GM19023 (cell line): Measurements from ENCODE around the gene TLX1.
"Not testable (repeated sequence)": the region's sequence is repeated elsewhere in the genome, so short reads cannot be mapped to it uniquely, and the experiment has no call there.

Source experiments
- ATAC-seq: cut with Tn5 transposase; IDR thresholded peaks from one replicate; pipeline ENCODE4 v1.9.1; 2021; ENCODE audit warnings: mild to moderate bottlenecking, moderate library complexity; ENCODE audit not compliant: unreplicated experiment

Gene TLX1

GRCh38 chr10:101146392-101147251, 15.5 kb downstream of the TLX1 start:
- ATAC-seq: no peak

GRCh38 chr10:101151395-101151794, 20.3 kb downstream of the TLX1 start:
- ATAC-seq: no peak

DNA sequence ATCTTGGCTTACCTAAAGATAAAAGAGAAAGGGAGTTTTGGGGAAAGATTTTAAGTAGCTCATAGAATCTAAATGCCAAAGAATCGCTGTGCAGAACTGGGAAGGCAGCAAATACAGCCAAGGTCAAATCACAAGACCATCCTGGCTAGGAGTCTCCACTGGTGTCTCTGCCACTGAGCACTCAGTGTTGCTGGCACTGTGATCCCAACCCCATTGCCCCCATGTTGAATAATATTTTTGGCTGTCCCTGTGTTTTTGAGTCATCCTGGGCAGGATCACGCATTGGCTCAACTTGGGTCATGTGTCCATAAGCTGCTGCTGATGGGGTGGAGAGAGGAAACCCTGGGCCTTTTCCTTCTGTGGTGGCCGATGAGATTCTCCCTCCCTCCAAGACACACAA, 21.2 kb downstream of the TLX1 start:
- ATAC-seq: no peak

GRCh38 chr10:101154506-101154905, 23.4 kb downstream of the TLX1 start:
- ATAC-seq: not testable (repeated sequence)

DNA sequence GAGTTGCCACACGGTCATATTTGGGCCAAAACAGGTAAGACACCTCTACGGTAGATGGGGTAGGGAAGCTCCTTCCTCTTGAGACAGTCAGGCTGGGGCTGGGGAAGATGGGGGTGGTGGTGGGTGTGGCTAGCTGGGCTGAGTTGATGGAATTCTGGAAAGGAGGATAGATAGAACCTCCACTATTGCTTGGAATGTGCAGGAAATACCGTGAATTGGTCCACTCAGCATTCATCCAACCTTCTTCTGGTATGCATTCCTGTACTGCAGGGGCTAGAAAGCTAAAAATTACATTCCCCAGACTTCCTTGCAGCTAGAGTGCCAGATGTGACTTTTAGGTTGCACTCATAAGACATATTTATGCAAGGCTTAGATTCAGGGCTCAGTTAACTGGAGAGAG, 24.8 kb downstream of the TLX1 start:
- no peak for ATAC-seq

- no peak for ATAC-seq
These were observed 26.8 kb downstream of the TLX1 start for GRCh38 chr10:101157756-101158458.

DNA sequence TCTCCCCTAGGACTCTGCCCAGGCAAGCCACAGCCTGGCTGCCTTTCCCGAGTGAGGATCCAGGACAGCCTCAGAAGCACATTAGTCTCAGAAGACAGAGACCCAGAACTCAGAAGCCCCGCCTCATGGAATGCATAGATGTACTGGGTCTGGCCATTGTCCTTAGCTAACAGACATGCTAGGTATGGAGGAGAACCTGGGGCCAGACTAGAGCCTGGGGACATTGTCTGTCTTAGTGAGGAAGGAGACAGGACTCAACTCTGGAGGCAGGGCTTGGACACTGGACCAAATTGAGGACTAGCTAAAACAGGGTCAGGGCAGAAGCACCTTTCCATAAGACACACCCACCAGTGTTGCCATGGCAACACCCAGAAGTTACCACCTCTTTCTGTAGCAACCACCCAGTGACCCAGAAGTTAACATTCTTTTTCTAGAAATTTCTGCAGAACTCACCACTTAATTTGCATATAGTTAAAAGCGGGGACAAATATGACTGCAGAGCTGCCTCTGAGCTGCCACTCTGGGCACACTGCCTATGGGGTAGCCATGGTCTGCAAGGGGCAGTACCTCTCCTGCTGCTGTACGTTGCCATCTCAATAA, 27.5 kb downstream of the TLX1 start:
- no peak for ATAC-seq

GRCh38 chr10:101161494-101162299, 30.6 kb downstream of the TLX1 start:
- no peak for ATAC-seq

GRCh38 chr10:101162677-101163076, 31.6 kb downstream of the TLX1 start:
- ATAC-seq: no peak

DNA sequence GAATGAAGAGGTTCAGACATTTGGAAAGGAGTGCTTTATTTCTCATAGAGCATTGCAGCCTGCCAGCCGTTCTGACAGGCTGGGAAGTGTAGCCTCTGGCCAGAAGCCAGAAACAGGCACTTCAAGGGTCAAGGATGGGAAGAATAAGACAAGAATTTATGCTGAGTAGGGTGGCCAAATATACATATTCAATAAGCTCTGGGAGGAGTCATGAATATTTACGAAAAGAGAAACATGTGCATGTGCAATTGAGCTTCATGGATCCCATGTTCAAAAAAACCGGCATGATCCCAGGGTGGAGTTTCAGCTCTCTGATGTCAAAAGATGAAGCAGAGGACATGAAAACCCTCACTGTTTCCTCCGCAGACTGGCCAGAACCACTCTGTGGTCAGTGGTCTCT, 32.9 kb downstream of the TLX1 start:
- ATAC-seq: no peak

- no peak for ATAC-seq
These were observed 34.6 kb downstream of the TLX1 start for GRCh38 chr10:101165736-101166135.

DNA sequence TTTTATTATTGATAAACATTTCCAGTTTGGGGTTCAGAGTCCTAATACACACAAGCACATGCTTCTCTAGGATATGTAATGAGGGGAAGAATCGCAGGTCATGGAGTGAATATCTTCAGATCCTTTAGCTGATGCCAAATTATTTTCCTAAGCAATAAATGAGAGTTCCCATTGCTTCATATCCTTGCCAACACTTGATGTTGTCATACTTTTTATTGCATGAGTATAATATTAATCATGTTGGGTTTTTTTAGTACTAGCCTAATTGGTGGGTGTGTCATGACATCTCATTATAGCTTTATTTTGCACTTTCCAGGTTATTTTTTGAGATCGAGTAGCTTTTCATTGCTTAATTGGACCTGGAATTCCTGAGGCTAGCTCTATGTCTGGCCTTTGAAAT, 35.3 kb downstream of the TLX1 start:
- no peak for ATAC-seq

DNA sequence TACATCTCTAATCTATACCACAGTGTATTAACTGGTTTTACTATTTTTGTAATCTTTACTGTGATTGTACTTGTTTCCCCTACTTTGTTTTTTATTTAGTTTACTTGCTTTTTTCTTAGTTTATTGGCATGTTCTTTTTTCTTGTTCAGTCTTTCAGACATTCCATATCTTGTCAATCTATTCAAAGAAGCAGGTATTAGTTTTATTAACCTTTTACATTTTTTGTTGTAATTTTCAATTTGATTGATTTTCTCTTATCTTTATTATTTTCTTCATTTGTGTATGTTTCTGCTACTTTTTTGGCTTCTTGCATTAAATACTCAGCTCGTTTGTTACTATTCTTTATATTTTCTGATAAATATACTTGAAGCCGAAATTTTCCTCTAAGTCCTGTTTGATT, 41.6 kb downstream of the TLX1 start:
- ATAC-seq: no peak

DNA sequence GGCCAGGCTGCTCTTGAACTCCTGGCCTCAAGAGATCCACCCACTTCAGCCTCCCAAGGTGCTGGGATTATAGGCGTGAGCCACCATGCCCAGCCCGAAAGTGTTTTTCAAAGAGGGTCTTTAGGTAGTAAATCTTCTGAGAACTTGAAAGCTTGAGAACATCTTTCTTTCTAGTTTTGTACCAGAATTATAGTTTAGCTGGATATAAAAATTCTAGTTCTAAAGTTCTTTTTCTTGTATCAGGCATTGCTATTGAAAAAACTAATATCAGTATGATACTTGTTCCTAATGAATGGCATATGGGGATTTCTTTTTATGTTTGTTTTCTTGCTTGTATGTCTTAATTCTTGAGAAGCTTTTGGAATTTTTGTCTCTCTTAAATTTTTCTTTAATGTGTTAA, 43.2 kb downstream of the TLX1 start:
- ATAC-seq: no peak

DNA sequence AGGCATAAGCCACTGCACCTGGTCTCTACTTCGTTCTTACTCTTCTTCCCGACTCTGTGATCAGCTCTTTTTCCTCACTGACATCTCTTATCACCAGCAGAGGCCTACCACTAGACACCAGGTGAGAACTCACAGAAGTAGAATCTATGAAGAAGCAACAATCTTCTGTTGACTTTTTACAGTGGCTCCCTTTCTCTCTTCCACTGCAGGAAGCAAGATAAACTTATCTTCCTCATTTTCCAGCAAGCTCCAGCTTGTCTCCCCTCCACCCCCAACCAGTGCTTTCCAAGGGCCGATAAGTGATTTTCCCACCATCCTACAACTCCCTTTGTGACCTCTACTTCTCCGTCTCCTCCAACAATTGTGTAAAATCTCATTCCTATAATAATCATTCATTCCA, 45.5 kb downstream of the TLX1 start:
- ATAC-seq: no peak

- ATAC-seq: no peak
These were observed 51.8 kb downstream of the TLX1 start for GRCh38 chr10:101182936-101183335.

DNA sequence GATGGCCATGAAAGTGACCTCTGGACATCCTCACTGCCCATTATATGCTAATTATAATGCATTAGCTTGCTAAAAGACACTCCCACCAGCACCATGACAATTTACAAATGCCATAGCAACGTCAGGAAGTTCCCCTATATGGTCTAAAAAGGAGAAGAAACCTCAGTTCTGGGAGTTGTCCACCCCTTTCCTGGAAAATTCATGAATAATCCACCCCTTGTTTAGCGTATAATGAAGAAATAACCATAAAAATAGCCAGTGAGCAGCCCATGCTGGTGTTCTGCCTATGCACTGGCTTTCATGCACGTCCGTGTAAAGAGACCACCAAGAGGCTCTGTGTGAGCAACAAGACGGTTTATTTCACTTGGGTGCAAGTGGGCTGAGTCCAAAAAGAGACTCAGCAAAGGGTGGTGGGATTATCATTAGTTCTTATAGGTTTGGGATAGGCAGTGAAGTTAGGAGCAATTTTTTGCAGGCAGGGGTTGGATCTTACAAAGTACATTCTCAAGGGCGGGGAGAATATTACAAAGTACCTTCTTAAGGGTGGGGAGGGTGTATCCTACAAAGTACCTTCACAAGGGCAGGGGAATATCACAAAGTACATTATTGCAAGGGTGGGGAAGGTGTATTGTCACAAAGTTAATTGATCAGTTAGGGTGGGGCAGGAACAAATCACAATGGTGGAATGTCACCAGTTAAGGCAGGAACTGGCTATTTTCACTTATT, 52.5 kb downstream of the TLX1 start:
- no peak for ATAC-seq
